ENCODE data around the gene ERICH3. TPM values are rescaled to one million over a fixed set of nuclear protein-coding genes. Genes with fewer than 3 reads are reported as not detected.
A peak's percentile ranks its signal among the peaks of the same experiment; 100 is the strongest.

ERICH3 gene, protein sequence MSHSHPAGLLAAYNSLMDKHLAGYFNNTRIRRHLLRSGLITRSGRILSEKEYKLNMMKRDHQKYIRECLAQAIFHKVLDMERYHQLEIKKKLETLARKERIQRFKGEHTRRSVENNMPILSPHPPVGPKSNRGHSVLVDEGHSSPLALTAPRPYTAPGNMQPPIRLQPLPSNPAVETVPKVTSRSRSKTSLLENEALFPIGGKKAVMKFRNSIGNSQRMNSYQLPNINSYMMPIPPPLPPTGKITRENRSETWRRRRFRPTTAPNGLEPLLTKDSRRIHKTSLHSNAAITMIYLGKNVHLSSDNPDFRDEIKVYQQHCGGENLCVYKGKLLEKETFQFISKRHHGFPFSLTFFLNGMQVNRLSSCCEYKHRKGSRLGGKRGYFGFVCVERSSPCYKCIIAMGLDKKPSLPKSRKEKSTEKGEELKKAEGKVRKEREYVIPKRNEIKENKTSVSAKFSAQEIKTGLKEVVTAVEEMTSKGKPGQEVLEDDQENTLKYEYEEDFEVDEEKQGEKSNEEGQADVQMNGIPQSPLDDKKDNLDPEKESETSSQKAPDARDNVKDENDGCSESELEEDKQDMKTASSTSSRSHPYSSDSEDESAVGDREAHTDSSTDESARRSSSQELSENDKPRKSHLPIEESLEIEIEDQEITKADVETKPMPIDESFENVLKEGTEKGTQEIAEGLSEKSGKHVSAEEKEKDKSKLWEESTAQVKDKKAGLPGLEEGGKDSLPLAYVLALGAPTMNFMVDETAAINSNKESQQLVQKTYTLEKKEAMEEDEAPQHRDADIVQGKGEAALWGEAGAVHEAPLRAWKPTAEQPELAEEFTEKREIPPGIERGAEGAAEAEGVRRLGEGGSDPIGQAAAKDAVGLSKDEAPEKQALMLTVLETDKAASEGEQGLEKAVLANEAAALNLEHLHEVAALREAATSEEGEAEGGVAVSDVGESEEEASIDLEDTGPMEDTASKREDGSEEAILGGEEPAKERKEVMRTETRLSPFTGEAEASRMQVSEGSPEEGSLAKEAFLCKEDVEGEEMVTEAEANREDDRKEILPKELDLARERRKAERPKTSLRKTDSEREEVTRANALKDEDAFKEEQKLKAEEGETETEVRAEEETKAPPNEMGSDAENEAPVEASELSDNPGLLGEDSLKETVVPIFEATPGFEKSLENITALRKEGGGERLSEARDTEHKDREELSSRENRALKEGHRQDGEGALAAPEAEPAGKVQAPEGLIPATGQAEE (N-terminal part only)
- total RNA-seq (under 1 TPM; 0.05 to 0.08 TPM), polyA plus RNA-seq (under 1 TPM; 0.04 to 0.05 TPM)

DNA sequence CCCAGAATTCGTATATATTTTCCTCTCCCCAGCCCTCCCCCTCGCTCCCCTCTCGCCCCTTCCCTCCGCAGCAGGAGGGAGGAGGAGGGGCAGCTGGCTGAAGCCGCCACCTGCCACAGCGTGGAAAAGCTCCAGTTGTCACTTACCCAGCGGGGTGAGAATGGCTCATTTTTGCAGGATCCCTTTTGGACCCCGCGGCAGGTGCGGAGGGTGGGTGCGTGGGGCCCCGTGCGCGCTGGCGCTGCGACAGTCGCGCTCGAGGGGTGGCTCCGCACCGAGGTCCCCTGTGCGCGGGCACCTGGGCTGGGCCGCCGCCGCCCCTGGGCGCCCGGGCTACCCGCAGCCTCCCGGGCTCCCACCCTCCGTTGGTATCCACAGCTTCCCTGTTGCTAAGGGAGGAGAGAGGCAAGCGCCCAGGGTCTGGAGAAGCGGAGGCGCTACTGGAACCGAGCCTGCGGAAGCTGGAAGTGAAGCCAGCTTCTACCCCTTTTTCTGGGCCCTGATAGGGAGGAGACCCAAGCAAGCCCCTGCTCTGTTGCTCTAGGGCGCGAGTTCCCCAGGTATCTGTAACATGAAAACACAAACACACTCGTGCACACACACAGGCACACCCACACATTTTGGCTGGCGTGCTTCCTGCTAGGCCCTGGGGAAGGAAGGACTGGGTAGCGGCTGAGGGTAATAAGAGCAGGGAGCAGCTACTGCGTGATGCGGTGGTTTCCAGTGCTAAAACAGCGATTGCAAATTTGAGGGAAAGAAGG lies at the start of gene ERICH3:
ERICH3 (minus strand) TSS at position 442 of the 761 bp plus-strand sequence; CDS start at position 169, 273 bp downstream.
- H3K4me1 ChIP-seq (ENCODE audit: control insufficient read depth in 4 of 4, insufficient read depth in 4 of 4, low read length in 3 of 4), result peaks cover 2 to 6% (median 6%) of the 10 kb centered on the region in 4 donors
- no peak within 1 kb of the TSS for H3K27ac ChIP-seq (ENCODE audit: low read depth in 1 of 2, low read length in 2 of 2)
- no peak for DNase-seq (ENCODE audit: low spot score)
- H3K9me3 ChIP-seq (ENCODE audit: control insufficient read depth in 4 of 4, low read length in 3 of 4), result no peaks in the 10 kb centered on the region
- no peak within 1 kb of the TSS for H3K9ac ChIP-seq (ENCODE audit: low read depth in 1 of 2, low read length in 2 of 2)
- H3K27me3 ChIP-seq (ENCODE audit: control insufficient read depth in 4 of 4, insufficient read depth in 4 of 4, low read length in 3 of 4), result peaks cover 0 to 3% (median 1%) of the 10 kb centered on the region in 4 donors
- TF ChIP-seq NR2F2 (IDR thresholded peaks at IDR 0.05) (no peak), EGR1 (IDR thresholded peaks at IDR 0.05; ENCODE audit: low read depth in 2 of 2) (no peak), YY1 (IDR thresholded peaks at IDR 0.05) (no peak), GABPA (IDR thresholded peaks at IDR 0.05 in 1 of 2, conservative IDR thresholded peaks at IDR 0.05 in 1 of 2) (no peak), FOXA1 (IDR thresholded peaks at IDR 0.05) (no peak), FOXA2 (IDR thresholded peaks at IDR 0.05) (no peak), TAF1 (conservative IDR thresholded peaks at IDR 0.05) (no peak), HNF4G (IDR thresholded peaks at IDR 0.05) (no peak), RAD21 (IDR thresholded peaks at IDR 0.05) (no peak), HNF4A (conservative IDR thresholded peaks at IDR 0.05) (no peak), JUND (IDR thresholded peaks at IDR 0.05) (no peak), RXRA (IDR thresholded peaks at IDR 0.05) (no peak), SP1 (IDR thresholded peaks at IDR 0.05) (no peak)
- TF ChIP-seq, protein P1, sequence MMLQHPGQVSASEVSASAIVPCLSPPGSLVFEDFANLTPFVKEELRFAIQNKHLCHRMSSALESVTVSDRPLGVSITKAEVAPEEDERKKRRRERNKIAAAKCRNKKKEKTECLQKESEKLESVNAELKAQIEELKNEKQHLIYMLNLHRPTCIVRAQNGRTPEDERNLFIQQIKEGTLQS (IDR thresholded peaks at IDR 0.05), result no peak
- TF ChIP-seq, protein P2, sequence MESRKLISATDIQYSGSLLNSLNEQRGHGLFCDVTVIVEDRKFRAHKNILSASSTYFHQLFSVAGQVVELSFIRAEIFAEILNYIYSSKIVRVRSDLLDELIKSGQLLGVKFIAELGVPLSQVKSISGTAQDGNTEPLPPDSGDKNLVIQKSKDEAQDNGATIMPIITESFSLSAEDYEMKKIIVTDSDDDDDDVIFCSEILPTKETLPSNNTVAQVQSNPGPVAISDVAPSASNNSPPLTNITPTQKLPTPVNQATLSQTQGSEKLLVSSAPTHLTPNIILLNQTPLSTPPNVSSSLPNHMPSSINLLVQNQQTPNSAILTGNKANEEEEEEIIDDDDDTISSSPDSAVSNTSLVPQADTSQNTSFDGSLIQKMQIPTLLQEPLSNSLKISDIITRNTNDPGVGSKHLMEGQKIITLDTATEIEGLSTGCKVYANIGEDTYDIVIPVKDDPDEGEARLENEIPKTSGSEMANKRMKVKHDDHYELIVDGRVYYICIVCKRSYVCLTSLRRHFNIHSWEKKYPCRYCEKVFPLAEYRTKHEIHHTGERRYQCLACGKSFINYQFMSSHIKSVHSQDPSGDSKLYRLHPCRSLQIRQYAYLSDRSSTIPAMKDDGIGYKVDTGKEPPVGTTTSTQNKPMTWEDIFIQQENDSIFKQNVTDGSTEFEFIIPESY (IDR thresholded peaks at IDR 0.05), result no peak
- TF ChIP-seq, protein P3, sequence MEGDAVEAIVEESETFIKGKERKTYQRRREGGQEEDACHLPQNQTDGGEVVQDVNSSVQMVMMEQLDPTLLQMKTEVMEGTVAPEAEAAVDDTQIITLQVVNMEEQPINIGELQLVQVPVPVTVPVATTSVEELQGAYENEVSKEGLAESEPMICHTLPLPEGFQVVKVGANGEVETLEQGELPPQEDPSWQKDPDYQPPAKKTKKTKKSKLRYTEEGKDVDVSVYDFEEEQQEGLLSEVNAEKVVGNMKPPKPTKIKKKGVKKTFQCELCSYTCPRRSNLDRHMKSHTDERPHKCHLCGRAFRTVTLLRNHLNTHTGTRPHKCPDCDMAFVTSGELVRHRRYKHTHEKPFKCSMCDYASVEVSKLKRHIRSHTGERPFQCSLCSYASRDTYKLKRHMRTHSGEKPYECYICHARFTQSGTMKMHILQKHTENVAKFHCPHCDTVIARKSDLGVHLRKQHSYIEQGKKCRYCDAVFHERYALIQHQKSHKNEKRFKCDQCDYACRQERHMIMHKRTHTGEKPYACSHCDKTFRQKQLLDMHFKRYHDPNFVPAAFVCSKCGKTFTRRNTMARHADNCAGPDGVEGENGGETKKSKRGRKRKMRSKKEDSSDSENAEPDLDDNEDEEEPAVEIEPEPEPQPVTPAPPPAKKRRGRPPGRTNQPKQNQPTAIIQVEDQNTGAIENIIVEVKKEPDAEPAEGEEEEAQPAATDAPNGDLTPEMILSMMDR (IDR thresholded peaks at IDR 0.05; ENCODE audit: low read depth, low read length, missing input control), result no peak
- TF ChIP-seq, protein P4, sequence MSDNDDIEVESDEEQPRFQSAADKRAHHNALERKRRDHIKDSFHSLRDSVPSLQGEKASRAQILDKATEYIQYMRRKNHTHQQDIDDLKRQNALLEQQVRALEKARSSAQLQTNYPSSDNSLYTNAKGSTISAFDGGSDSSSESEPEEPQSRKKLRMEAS (IDR thresholded peaks at IDR 0.05), result no peak
- TF ChIP-seq, protein P5, sequence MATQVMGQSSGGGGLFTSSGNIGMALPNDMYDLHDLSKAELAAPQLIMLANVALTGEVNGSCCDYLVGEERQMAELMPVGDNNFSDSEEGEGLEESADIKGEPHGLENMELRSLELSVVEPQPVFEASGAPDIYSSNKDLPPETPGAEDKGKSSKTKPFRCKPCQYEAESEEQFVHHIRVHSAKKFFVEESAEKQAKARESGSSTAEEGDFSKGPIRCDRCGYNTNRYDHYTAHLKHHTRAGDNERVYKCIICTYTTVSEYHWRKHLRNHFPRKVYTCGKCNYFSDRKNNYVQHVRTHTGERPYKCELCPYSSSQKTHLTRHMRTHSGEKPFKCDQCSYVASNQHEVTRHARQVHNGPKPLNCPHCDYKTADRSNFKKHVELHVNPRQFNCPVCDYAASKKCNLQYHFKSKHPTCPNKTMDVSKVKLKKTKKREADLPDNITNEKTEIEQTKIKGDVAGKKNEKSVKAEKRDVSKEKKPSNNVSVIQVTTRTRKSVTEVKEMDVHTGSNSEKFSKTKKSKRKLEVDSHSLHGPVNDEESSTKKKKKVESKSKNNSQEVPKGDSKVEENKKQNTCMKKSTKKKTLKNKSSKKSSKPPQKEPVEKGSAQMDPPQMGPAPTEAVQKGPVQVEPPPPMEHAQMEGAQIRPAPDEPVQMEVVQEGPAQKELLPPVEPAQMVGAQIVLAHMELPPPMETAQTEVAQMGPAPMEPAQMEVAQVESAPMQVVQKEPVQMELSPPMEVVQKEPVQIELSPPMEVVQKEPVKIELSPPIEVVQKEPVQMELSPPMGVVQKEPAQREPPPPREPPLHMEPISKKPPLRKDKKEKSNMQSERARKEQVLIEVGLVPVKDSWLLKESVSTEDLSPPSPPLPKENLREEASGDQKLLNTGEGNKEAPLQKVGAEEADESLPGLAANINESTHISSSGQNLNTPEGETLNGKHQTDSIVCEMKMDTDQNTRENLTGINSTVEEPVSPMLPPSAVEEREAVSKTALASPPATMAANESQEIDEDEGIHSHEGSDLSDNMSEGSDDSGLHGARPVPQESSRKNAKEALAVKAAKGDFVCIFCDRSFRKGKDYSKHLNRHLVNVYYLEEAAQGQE (IDR thresholded peaks at IDR 0.05), result no peak
- no peaks in the 10 kb centered on the region for H3K36me3 ChIP-seq (ENCODE audit: control insufficient read depth in 4 of 4, insufficient read depth in 3 of 4, low read depth in 1 of 4, low read length in 3 of 4)
- peak within 1 kb of the TSS in 2 of 3 donors; percentile 24 to 48 for H3K4me3 ChIP-seq (ENCODE audit: low read depth in 1 of 3, low read length in 3 of 3)
- WGBS, result 5% methylated on average over 43 of the region's 44 CpGs

Measured in liver (tissue), 9 donors.